GM19099 (cell line): ENCODE data around the gene KLHL28.
A peak's percentile ranks its signal among the peaks of the same experiment; 100 is the strongest.

Experiments
- POLR2A ChIP-seq: IDR thresholded peaks from 3 replicates; pipeline ENCODE4 v1.6.1; 2011; ENCODE audit warnings: low read depth; ENCODE audit not compliant: insufficient read length; ENCODE audit errors: extremely low read depth

KLHL28 gene

GRCh38 chr14:44961554-44962333 lies at the start of gene KLHL28, which contains the start of gene TOGARAM1:
KLHL28 (minus strand) TSS chr14:44961947; CDS start chr14:44945928, 16,019 bp downstream.
TOGARAM1 (plus strand) TSS chr14:44962190; CDS start chr14:44962422, 232 bp downstream.
- peak; percentile 94 for TF ChIP-seq POLR2A

- TF ChIP-seq POLR2A, result no peak
Observed at GRCh38 chr14:45003924-45004323, 42.2 kb upstream of the KLHL28 start.

- no peak for TF ChIP-seq POLR2A
Observed at GRCh38 chr14:44995770-44996294, 34.1 kb upstream of the KLHL28 start.

GRCh38 chr14:44995196-44995595 lies 33.4 kb upstream of the KLHL28 start:
- no peak for TF ChIP-seq POLR2A

- TF ChIP-seq POLR2A, result no peak
Observed at GRCh38 chr14:44990533-44990932, 28.8 kb upstream of the KLHL28 start.

GRCh38 chr14:44989497-44990440 lies 28.0 kb upstream of the KLHL28 start:
- no peak for TF ChIP-seq POLR2A

GRCh38 chr14:44988694-44989093 lies 26.9 kb upstream of the KLHL28 start:
- TF ChIP-seq POLR2A, result no peak

- no peak for TF ChIP-seq POLR2A
Observed at GRCh38 chr14:44982594-44982993, 20.8 kb upstream of the KLHL28 start.

GRCh38 chr14:44981198-44981597 lies 19.5 kb upstream of the KLHL28 start:
- no peak for TF ChIP-seq POLR2A

- TF ChIP-seq POLR2A, result no peak
Observed at GRCh38 chr14:44979740-44980356, 18.1 kb upstream of the KLHL28 start.

- no peak for TF ChIP-seq POLR2A
Observed at GRCh38 chr14:44979273-44979672, 17.5 kb upstream of the KLHL28 start.

- TF ChIP-seq POLR2A, result no peak
Observed at GRCh38 chr14:44971459-44971858, 9.7 kb upstream of the KLHL28 start.

GRCh38 chr14:44970907-44971306 lies 9.2 kb upstream of the KLHL28 start:
- TF ChIP-seq POLR2A, result no peak

GRCh38 chr14:44968714-44969113 lies 7.0 kb upstream of the KLHL28 start:
- TF ChIP-seq POLR2A, result no peak
